SIG-M5 treated with dmso at 0.1 percent for 504 hours (cell line): ENCODE results near the gene AKAP11.

Experiments
- DNase-seq: peaks from one replicate; lab custom pipeline; 2025; ENCODE audit not compliant: unreplicated experiment; lab: John Stamatoyannopoulos, UW

The AKAP11 gene

GRCh38 chr13:42271337-42272114 is 426 bp upstream of the AKAP11 start:
- peak; percentile 97 for DNase-seq

- no peak for DNase-seq
Measured at GRCh38 chr13:42272804-42273175, 838 bp downstream of the AKAP11 start.

- DNase-seq: no peak
Measured at GRCh38 chr13:42274386-42275097, 2.6 kb downstream of the AKAP11 start.

- peak; percentile 53 for DNase-seq
Measured at GRCh38 chr13:42275098-42275471, 3.1 kb downstream of the AKAP11 start.

GRCh38 chr13:42275506-42275905 is 3.6 kb downstream of the AKAP11 start:
- DNase-seq: no peak

- DNase-seq: no peak
Measured at GRCh38 chr13:42276683-42277082, 4.7 kb downstream of the AKAP11 start.

- DNase-seq: no peak
Measured at GRCh38 chr13:42277618-42278276, 5.8 kb downstream of the AKAP11 start.

- no peak for DNase-seq
Measured at GRCh38 chr13:42279080-42279479, 7.1 kb downstream of the AKAP11 start.

GRCh38 chr13:42279986-42280385 is 8.0 kb downstream of the AKAP11 start:
- DNase-seq: no peak

GRCh38 chr13:42280537-42280936 is 8.6 kb downstream of the AKAP11 start:
- no peak for DNase-seq

- DNase-seq: no peak
Measured at GRCh38 chr13:42283574-42283973, 11.6 kb downstream of the AKAP11 start.

GRCh38 chr13:42284068-42284467 is 12.1 kb downstream of the AKAP11 start:
- no peak for DNase-seq

- DNase-seq: no peak
Measured at GRCh38 chr13:42298392-42298791, 26.4 kb downstream of the AKAP11 start.

GRCh38 chr13:42305503-42305902 is 33.6 kb downstream of the AKAP11 start:
- no peak for DNase-seq

- no peak for DNase-seq
Measured at GRCh38 chr13:42307461-42307860, 35.5 kb downstream of the AKAP11 start.

GRCh38 chr13:42312817-42313431 is 41.0 kb downstream of the AKAP11 start:
- DNase-seq: no peak

GRCh38 chr13:42318570-42318969 is 46.6 kb downstream of the AKAP11 start:
- DNase-seq: no peak

GRCh38 chr13:42320375-42320787 is 48.4 kb downstream of the AKAP11 start:
- DNase-seq: no peak

- no peak for DNase-seq
Measured at GRCh38 chr13:42322806-42323205, 50.9 kb downstream of the AKAP11 start.

GRCh38 chr13:42324704-42325103 is 52.8 kb downstream of the AKAP11 start:
- DNase-seq: no peak

- no peak for DNase-seq
Measured at GRCh38 chr13:42327725-42328124, 55.8 kb downstream of the AKAP11 start.

GRCh38 chr13:42328672-42329071 is 56.7 kb downstream of the AKAP11 start:
- DNase-seq: no peak
